Fibroblast of skin of right biceps (primary cell): ENCODE results near the gene FLT3.
"Not testable (repeated sequence)": the region's sequence is repeated elsewhere in the genome, so short reads cannot be mapped to it uniquely, and the experiment has no call there.

Source experiments
- DNase-seq: peaks from one replicate; pipeline ENCODE4 v3.0.0-alpha.2; 2013

Gene FLT3

GRCh38 chr13:28100150-28101121, at the start of gene FLT3:
FLT3 (minus strand) TSS chr13:28100576; CDS start chr13:28100510, 66 bp downstream.
- peak; percentile 44 for DNase-seq

- peak; percentile 52 for DNase-seq
These were observed 47.1 kb upstream of the FLT3 start for GRCh38 chr13:28147495-28147894.

GRCh38 chr13:28145049-28145448, 44.7 kb upstream of the FLT3 start:
- DNase-seq: no peak

GRCh38 chr13:28141542-28141941, 41.2 kb upstream of the FLT3 start:
- DNase-seq: not testable (repeated sequence)

- DNase-seq: no peak
These were observed 40.2 kb upstream of the FLT3 start for GRCh38 chr13:28140433-28141125.

- DNase-seq: peak; percentile 93
These were observed 38.5 kb upstream of the FLT3 start for GRCh38 chr13:28138756-28139470.

- peak; percentile 90 for DNase-seq
These were observed 37.8 kb upstream of the FLT3 start, which contains the start of gene PAN3 for GRCh38 chr13:28138012-28138755. PAN3 (plus strand) TSS chr13:28138545; CDS start chr13:28138658, 113 bp downstream.

GRCh38 chr13:28137596-28137995, 37.2 kb upstream of the FLT3 start:
- peak; percentile 11 for DNase-seq

GRCh38 chr13:28136916-28137315, 36.5 kb upstream of the FLT3 start:
- DNase-seq: peak; percentile 5

- no peak for DNase-seq
These were observed 31.3 kb upstream of the FLT3 start for GRCh38 chr13:28131646-28132045.

GRCh38 chr13:28129911-28130693, 29.7 kb upstream of the FLT3 start:
- no peak for DNase-seq

- DNase-seq: no peak
These were observed 28.6 kb upstream of the FLT3 start for GRCh38 chr13:28128926-28129325.

GRCh38 chr13:28128030-28128429, 27.7 kb upstream of the FLT3 start:
- no peak for DNase-seq

GRCh38 chr13:28121224-28121623, 20.8 kb upstream of the FLT3 start:
- DNase-seq: no peak

- DNase-seq: no peak
These were observed 19.9 kb upstream of the FLT3 start for GRCh38 chr13:28120317-28120716.

GRCh38 chr13:28117689-28118377, 17.5 kb upstream of the FLT3 start:
- DNase-seq: no peak

- DNase-seq: no peak
These were observed 16.4 kb upstream of the FLT3 start for GRCh38 chr13:28116736-28117135.

GRCh38 chr13:28110414-28110813, 10.0 kb upstream of the FLT3 start:
- no peak for DNase-seq

GRCh38 chr13:28106976-28107375, 6.6 kb upstream of the FLT3 start:
- no peak for DNase-seq

GRCh38 chr13:28101886-28102285, 1.5 kb upstream of the FLT3 start:
- not testable (repeated sequence) for DNase-seq
